Measurements from ENCODE around the gene MAGEL2.

DNA sequence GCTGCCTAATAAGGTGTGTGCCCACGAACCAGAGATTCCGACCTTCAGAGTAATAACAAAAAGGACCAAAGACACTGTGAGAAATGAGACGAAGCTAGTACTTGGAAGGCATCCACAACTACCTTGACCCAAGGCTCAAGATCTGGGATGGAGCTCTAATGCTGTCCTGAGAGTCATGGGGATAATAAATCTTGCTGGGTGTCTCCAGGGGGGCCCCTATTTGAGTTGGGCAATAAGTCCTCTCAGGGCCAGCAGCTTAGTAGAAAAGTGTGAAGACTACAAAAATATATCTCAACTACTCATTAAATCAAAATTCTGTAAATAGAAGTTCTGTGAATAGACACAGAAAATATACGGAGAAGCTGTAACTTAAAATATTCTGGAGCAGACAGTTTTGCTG is 42.3 kb upstream of the MAGEL2 start:
- TF ChIP-seq, protein P1, sequence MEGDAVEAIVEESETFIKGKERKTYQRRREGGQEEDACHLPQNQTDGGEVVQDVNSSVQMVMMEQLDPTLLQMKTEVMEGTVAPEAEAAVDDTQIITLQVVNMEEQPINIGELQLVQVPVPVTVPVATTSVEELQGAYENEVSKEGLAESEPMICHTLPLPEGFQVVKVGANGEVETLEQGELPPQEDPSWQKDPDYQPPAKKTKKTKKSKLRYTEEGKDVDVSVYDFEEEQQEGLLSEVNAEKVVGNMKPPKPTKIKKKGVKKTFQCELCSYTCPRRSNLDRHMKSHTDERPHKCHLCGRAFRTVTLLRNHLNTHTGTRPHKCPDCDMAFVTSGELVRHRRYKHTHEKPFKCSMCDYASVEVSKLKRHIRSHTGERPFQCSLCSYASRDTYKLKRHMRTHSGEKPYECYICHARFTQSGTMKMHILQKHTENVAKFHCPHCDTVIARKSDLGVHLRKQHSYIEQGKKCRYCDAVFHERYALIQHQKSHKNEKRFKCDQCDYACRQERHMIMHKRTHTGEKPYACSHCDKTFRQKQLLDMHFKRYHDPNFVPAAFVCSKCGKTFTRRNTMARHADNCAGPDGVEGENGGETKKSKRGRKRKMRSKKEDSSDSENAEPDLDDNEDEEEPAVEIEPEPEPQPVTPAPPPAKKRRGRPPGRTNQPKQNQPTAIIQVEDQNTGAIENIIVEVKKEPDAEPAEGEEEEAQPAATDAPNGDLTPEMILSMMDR (conservative IDR thresholded peaks at IDR 0.05; ENCODE audit: low read length): no peak
- no peak for TF ChIP-seq EZH2phosphoT487 (IDR thresholded peaks at IDR 0.05; ENCODE audit: borderline replicate concordance, low read depth, low read length)
